Pancreas (tissue), 10 donors: ENCODE measurements around the gene CDK6. TPM values are rescaled to one million over a fixed set of nuclear protein-coding genes. Genes with fewer than 3 reads are reported as not detected.

Experiments
- ATAC-seq, 4 donors: fragments of 200-7000 bp; cut with Tn5 transposase; one replicate each; pipeline versions ENCODE4 v1.8.0 to v1.9.1; 2020; ENCODE audit warnings: mild to moderate bottlenecking in 4 of 4, moderate library complexity in 4 of 4
- DNase-seq, 6 donors: peaks; one replicate each; pipeline ENCODE4 v3.0.0-alpha.2; 2020
- FAIRE-seq: peaks from 2 replicates; lab custom pipeline; 2012; peaks lifted over from hg19 to GRCh38; lab: Jason Lieb, UNC
- H3K27ac ChIP-seq, 4 donors: fragments of 200-600 bp; sonication (generic); 1 replicate in 3 of 4; 2 replicates in 1 of 4; pipeline versions ENCODE4 v1.5.0 to v1.8.0; 2020
- H3K27me3 ChIP-seq, 4 donors: fragments of 200-600 bp; one replicate each; pipeline ENCODE4 v1.8.0; 2021
- H3K36me3 ChIP-seq, 3 donors: fragments of 200-600 bp; sonication (generic) in 1 of 3; one replicate each; pipeline versions ENCODE4 v1.5.0 to v1.8.0; 2020 to 2021
- H3K4me1 ChIP-seq, 3 donors: fragments of 200-600 bp; one replicate each; pipeline ENCODE4 v1.8.0; 2021
- H3K4me3 ChIP-seq, 4 donors: fragments of 200-600 bp; sonication (generic) in 2 of 4; one replicate each; pipeline versions ENCODE4 v1.5.0 to v1.8.0; 2020 to 2021
- H3K9me3 ChIP-seq, 4 donors: fragments of 200-600 bp; one replicate each; pipeline ENCODE4 v1.8.0; 2021
- CTCF ChIP-seq, 4 donors: fragments of 200-600 bp; sonication (generic) in 3 of 4; IDR thresholded peaks; one replicate each; pipeline versions ENCODE4 v1.5.0 to v1.8.0; 2021; ENCODE audit warnings: antibody characterized with exemption in 4 of 4
- WGBS, 2 donors: extraction: QIAGEN DNeasy Blood & Tissue Kit; methylation state at CpG; one replicate each; pipeline ENCODE4 v1.1.7; 2013; 5-methylcytosine and 5-hydroxymethylcytosine counted together
- intact Hi-C, 3 donors: fragments of 100-400 bp; cut with DNase I; formaldehyde crosslinking; loops; one replicate each; pipeline versions ENCODE4 v1.11.1 to v1.14.2; 2022
- polyA plus RNA-seq, 2 donors: library from polyadenylated mRNA; stranded (reverse); fragments of 200-250 nt; gene quantifications; one replicate each; pipeline ENCODE4 v1.2.3, GENCODE V29; 2013
- total RNA-seq, 6 donors: library from RNA; stranded (reverse); fragmentation: NEBNext Ultra II Directional in 4 of 6; extraction: Animal tissue kit (Norgen Biotek cat#: 25700) in 4 of 6; gene quantifications; one replicate each; pipeline versions ENCODE4 v1.2.1 to v1.2.4, GENCODE V29; 2021 to 2023
- donor health status: healthy with polysubstance abuse.
- donor health status: DM: no; HTN: no; CAD: no; lungs with moderate emphysema.
- donor health status: DM: no; HTN: no; CAD: no.
- donor health status: control.
- donor health status: control.
- donor health status: Bipolar disorder and iron deficiency.
- donor health status: DM: yes; HTN: yes; CAD: no.
- donor health status: DM: no; HTN: no; CAD: no.
- donor health status: DM: no; HTN: no; CAD: no.
- donor health status: DM: yes; HTN: yes; CAD: no.

Gene CDK6
- total and polyA plus RNA-seq, 8 donors, result 2.4 to 33.4 (median 18.7) TPM

- H3K36me3 ChIP-seq, result no peaks in the 10 kb centered on the region
- H3K27ac ChIP-seq, result peak overlapping the region in 3 of 4 donors; percentile 23 to 89 (median 79)
- FAIRE-seq (no peak), DNase-seq (peak in 1 of 6 donors; percentile 18), ATAC-seq (no peak)
- peaks cover 0 to 4% (median 0%) of the 10 kb centered on the region in 3 donors for H3K4me1 ChIP-seq
- 1 to 2% methylated on average over 16 of the region's 16 CpGs for WGBS, 2 donors
- TF ChIP-seq CTCF (IDR thresholded peaks at IDR 0.05), result no peak
- H3K9me3 ChIP-seq, result no peaks in the 10 kb centered on the region
- intact Hi-C loops, result loop anchor here in 1 of 3 donors (10.0 kb wide), 1 partner anchor 132 kb away; no protein-coding TSS in a partner anchor
- peak overlapping the region; percentile 63 to 85 (median 76) for H3K4me3 ChIP-seq
- no peaks in the 10 kb centered on the region for H3K27me3 ChIP-seq
These were observed 802 bp upstream of the CDK6 start for GRCh38 chr7:92837000-92837749.

DNA sequence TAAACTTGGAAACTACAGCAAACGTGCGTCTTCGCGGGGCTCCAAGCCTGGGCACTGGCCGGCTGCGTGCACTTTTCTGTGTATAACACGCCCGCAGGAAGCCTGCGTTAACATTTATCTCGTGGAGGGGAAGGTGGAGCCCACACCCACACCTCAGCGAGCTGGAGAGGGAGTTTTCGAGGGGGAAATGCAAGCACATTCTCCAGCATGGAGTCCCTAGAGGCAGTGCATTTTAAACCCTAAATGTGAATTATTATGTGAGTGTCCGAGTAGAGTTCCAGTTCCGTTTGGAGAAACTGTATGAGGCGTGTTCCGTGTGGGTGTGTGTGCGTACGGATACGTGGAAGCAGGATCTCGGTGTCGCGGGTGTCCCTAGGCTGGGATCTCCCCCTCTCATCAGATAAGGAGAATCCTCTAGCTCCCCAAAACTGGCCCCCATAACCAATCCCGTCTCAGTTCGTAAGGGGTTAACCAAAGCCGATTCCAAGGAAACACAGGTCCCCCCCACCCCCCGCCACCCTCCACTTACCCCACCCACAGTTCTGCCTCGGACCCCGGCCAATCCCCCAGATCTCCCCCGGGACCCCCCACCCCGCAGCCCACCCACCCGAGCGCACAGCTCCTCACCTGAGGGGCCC lies 403 bp downstream of the CDK6 start:
- peak; percentile 5 to 62 (median 30) for DNase-seq
- Histone ChIP-seq H3K9me3 (no peaks in the 10 kb centered on the region), H3K27me3 (no peaks in the 10 kb centered on the region), H3K4me3 (peak overlapping the region; percentile 63 to 85 (median 76)), H3K36me3 (no peaks in the 10 kb centered on the region), H3K27ac (peak overlapping the region in 3 of 4 donors; percentile 73 to 89 (median 79)), H3K4me1 (peaks cover 0 to 10% (median 8%) of the 10 kb centered on the region in 3 donors)
- peak; percentile 1 to 4 (median 1) for ATAC-seq
- WGBS, 2 donors, result 0% methylated on average over 32 of the region's 32 CpGs
- no peak for TF ChIP-seq CTCF (IDR thresholded peaks at IDR 0.05)
- FAIRE-seq, result no peak
- intact Hi-C loops, result loop anchor here in 1 of 3 donors (10.0 kb wide), 1 partner anchor 131 kb away; no protein-coding TSS in a partner anchor

DNA sequence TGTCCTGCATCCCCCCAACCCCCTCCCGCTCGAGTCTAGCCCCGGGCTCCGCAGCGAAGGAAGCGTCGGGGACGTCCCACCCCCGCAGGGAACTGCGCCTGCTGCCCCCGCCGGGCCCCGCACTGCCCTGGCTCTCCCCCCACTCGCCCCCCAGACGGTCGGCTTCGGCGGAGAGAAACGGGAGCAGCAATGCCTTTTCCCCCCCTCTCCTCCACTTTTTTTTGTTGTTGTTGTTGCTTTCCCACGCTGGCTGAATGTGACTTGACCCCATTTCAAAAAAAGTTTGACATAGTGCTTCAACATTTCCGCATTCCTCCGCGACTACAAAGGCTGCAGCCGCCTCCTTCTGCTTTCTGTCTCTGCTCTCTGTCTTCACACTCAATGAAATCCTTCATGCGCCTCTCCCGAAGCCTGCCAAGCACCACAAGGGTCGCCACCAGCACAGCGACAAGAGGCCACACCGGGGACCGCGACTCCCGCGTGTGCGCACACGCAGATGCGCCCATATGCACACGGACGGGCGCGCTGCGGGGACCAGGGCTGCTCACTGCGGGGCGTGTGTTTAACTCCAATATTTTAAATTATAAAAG lies 1.0 kb downstream of the CDK6 start:
- 0% methylated on average over 35 to 43 of the region's 43 CpGs for WGBS, 2 donors
- intact Hi-C loops, result loop anchor here in 1 of 3 donors (10.0 kb wide), 1 partner anchor 131 kb away; no protein-coding TSS in a partner anchor

More for the DNA sequence above, 1.0 kb downstream of the CDK6 start:
- no peaks in the 10 kb centered on the region for H3K36me3 ChIP-seq
- peaks cover 0 to 16% (median 14%) of the 10 kb centered on the region in 3 donors for H3K4me1 ChIP-seq
- ATAC-seq (peak; percentile 23 to 45 (median 30)), DNase-seq (peak; percentile 47 to 68 (median 58)), FAIRE-seq (no peak)
- peak overlapping the region; percentile 34 to 89 (median 76) for H3K27ac ChIP-seq
- TF ChIP-seq CTCF (IDR thresholded peaks at IDR 0.05), result no peak
- H3K9me3 ChIP-seq, result no peaks in the 10 kb centered on the region
- no peaks in the 10 kb centered on the region for H3K27me3 ChIP-seq
- H3K4me3 ChIP-seq, result peak overlapping the region; percentile 63 to 85 (median 76)
